Activated CD4-positive, alpha-beta T cell treated with anti-CD3 and anti-CD28 coated beads, Interleukin-10, Interleukin-2, amounts not matched to agents 100 ng/mL and 50 ng/mL, durations not matched to agents 16 hours and 8 hours (primary cell): ENCODE data around the gene ANKRD44.

Source experiments
- DNase-seq: peaks from one replicate; pipeline ENCODE4 v3.0.0-alpha.2; 2020

ANKRD44 gene

DNA sequence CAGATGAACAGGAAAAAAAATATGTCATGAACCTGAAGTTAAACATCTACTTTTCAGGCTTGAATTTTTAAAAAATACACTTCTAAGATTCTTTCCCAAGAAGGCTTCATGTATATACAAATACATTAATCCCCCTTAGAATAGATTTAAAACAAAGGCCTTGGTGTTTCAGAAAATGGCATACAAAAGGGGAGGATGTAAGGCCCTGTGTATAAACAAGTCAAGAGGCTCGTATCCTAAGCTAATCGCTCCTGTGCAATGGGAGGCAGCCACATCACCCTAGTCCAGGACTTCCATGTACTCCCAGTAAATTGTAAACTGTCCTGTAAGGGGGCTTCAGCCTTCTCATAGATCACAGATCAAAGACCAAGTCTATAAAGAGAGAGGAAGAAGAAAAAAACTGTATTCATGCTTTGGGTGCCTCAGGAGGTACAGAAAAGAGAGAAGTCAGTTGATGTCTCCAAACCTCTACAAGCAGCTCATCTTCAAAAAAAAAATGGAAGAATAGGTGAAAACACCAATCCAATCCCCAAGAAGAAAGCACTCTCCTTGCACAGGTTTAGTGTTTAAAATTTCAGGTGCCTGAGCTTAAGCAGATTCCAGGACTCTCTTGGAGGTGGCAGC is 53.9 kb downstream of the ANKRD44 start:
- DNase-seq = no peak

DNA sequence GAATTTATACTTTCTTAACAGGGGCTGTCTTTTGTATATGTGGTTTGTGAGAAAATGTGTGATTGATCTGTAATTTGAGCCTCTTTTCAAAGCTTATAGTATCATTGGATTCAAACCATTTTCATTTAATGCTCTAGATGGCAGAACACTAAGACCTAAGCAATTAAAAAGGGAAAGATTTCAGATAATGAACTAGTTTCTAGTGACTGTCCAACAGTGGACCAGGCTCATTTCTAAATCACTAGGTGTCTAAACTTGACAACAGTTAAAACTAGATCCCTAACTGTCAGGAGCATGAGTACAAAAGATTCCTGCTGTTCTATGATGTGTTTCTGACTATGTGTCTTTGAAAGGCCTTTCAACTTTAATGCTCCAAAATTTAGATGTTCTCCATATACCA is 54.6 kb downstream of the ANKRD44 start:
- DNase-seq = no peak

DNA sequence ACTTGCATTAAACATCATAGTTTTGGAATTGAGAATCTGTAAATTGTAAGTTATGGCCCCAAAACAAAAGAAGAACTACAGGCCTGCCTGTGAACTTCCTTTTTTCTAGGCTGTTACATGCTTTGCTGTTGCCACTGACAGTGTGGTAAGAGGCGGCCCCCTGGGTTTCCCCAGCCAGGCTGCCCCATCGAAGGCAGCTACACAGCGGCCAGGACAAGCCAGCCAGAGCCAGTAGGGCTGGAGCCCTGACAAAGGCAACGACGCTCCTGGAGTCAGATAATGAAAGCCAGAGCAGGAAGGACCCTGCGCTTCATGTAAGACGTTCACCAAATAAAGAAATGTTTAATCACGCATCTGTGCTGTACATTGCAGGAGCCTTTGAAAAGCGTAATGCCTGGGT is 55.0 kb downstream of the ANKRD44 start:
- DNase-seq = peak; percentile 89

DNA sequence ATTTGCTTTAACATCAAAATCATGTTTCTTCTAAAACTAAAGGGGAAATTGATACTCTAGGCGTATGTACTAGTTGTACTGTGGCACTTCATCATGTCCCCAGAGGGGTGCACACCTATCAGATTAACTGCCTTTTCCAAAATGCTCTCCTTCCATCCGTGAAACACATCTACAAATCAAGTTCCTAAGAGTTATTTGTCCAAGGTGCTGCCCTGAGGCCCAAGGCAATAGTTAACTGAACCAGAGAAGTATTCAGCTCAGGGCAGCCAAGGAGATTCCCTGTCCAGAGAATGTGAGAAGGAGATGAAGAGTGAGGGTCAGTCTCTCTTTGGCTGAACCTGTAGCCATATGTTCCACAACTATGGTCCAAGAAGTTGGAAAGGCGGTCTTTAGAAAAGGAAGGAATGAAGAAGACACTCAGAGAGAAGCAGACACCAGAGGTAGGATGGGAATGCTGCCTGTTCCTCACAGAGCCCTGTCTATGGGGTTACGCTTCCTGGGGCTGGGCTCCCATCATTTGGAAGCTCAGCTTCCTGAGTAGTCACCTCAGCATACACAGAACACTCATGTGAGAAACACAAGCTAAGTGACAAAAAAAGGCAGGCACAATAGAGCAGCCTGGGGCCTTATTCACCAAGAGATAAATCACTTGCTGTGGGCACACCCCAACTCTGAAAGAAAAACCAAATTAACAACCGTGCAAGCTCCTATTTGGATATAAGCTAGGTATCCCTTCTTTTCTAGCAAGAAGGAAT is 55.6 kb downstream of the ANKRD44 start:
- DNase-seq = peak; percentile 44

DNA sequence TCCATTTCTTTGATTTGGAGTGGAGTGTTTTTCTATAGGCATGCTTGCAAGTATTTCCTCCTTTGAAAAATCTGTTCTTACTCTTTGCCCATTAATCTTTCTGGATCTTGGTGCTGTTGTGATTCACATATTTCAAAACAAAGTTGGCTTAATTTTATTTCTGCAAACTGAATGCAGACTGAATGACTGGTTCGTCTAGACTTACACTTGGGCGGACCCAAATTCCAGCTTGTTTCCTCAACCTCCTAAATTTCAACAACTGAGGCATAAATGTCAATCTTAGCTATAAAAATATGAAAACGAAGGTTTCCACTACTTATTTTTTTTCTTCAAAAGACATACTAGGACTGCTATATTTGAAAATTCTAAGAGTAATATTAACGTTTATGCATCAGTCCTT is 59.0 kb downstream of the ANKRD44 start:
- no peak for DNase-seq

- DNase-seq = no peak
These were observed 59.4 kb downstream of the ANKRD44 start for GRCh38 chr2:197251163-197251562.

GRCh38 chr2:197250084-197250397 is 60.5 kb downstream of the ANKRD44 start:
- DNase-seq = no peak

GRCh38 chr2:197249381-197250083 is 61.0 kb downstream of the ANKRD44 start:
- no peak for DNase-seq

- DNase-seq = peak; percentile 47
These were observed 62.0 kb downstream of the ANKRD44 start for GRCh38 chr2:197248623-197249022.

DNA sequence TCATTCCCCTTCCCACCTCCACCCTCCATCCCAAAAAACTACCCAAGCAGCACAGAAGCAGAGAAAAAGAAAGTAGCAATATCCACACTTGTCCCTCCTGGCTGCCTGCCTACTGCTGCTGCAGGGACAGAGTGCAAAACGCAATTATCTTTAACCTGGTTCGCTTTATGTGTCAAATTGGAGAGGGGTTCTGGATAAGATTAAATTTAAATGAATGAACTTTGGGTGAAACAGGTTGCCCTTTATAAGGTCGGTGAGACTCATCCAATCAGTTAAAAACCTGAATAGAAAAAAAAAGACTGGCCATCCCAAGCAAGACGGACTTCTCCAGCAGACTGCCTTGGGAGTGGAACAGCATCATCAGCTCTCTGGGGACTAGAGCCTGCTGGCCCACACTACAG is 62.6 kb downstream of the ANKRD44 start:
- DNase-seq = no peak

GRCh38 chr2:197247083-197247482 is 63.5 kb downstream of the ANKRD44 start:
- no peak for DNase-seq

GRCh38 chr2:197245829-197246804 is 64.5 kb downstream of the ANKRD44 start:
- no peak for DNase-seq

DNA sequence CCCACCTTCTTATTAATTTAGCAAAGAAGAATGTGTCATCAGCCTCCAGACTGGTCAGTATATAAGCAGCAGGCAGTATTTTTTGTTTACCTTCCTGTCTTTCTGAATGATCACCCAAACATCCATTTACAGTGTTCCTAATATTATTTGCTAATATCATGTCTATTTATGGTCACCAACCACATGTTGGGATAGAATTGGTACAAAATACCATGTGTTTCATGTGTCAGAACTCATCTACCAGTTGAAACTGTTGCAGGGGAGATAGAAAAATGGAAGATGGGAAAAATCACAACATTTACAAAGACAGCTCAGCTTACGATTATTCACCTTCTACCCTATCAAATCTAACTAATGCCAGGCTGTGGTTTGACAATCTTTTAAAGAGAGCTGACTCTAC is 66.2 kb downstream of the ANKRD44 start:
- DNase-seq = no peak

DNA sequence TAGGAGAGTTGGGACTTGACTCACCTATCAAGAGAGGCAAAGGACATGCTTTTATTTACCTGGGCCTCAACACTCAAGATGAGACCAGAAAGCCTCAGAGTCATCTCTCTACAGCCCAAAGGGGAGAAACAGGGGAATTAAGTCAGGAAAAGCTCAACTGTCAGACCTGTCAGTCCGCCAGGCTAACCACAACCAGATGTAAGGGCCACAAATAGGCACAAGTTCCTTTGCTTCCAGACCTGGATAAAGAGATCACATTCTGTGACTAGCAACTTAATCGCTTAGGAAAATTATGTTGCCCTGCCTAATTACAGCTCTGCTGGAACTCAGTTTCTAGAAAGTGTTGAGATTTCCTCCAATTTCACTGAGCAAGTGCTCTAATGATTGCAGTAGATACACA is 67.9 kb downstream of the ANKRD44 start:
- DNase-seq = no peak

DNA sequence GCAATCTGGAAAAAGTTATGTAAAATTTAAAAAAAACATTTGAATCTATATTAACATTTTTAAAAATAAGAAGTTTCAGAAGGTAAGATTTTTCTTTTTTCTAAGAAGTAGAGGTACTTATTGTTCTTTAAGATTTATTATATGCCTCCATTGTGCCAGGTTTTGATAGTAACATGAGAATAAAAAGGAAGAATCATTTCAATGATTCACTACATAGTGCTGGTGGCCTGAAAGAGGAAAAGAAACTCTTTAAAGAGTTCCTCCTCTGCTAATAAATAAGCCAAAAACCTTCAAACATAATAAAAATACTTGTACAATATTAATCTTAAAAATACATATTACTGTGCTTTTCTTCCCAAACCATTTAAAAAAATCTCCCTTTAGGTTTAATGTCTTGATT is 69.0 kb downstream of the ANKRD44 start:
- DNase-seq = no peak

DNA sequence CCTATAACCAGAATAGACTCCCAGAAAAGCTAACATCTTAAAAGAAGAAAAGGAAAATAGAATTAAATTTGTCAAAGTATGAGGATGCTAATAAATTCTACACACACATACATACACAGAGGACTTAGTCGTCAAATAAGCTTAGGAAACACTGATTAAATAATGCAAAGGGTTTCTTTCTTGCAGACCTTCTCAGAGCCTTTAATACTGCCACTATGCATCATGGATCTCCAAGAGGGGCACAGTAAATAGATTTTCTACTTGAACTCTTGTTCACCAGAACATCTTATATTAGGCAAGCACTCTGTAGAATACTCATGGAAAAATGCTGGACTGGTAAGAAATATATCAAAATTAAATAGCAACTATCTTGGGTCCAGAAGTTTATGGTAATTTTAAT is 69.4 kb downstream of the ANKRD44 start:
- no peak for DNase-seq

DNA sequence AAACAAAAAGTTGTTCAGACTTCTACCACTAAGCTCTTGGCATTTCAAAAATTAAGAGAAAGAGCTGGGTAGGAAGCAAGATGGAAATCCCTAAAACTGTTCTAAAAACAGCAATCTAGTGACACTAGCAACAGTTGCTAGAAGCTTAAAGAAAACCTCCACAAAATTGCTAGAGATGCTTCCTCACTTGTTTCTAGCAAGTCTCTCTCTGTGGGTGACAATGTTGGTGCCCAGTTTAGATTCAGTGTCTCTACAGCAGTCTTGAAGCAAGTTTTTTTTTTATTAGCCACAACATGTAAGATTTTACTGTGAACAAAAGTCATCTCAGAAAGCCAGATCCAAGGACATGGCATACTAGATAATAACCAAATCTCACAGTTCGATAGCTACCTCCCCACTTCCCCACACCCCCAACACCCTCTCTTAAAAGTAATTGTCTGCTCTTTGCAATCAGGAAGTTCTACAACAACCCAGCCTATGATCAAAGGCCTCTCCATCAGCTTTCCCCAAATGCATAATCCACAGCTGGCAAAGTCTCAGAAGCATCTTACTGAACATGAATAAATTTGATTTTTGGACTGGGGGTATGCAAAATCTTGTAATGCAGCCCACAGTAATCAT is 70.0 kb downstream of the ANKRD44 start:
- peak; percentile 52 for DNase-seq

- peak; percentile 65 for DNase-seq
These were observed 70.6 kb downstream of the ANKRD44 start for GRCh38 chr2:197240018-197240417.

DNA sequence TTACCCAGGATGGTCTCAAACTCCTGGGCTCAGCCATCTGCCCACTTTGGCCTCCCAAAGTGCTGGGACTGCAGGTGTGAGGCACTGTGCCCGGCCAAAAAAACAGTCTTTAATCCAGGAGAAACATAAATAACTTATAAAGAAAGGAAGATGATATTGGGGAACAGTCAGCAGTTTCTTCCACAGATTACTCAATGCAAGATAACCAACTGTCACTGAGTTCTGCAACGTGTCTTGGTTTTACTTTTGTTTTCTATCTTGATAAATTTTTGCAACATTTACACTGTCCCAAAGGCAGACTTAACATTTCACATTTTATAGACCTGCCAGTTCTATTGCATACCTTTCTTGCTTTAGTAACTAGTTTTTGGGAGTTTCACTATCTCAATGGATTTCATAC is 71.1 kb downstream of the ANKRD44 start:
- peak; percentile 69 for DNase-seq

- DNase-seq = peak; percentile 78
These were observed 72.6 kb downstream of the ANKRD44 start for GRCh38 chr2:197238043-197238365.

- DNase-seq = no peak
These were observed 73.1 kb downstream of the ANKRD44 start for GRCh38 chr2:197237291-197238042.

DNA sequence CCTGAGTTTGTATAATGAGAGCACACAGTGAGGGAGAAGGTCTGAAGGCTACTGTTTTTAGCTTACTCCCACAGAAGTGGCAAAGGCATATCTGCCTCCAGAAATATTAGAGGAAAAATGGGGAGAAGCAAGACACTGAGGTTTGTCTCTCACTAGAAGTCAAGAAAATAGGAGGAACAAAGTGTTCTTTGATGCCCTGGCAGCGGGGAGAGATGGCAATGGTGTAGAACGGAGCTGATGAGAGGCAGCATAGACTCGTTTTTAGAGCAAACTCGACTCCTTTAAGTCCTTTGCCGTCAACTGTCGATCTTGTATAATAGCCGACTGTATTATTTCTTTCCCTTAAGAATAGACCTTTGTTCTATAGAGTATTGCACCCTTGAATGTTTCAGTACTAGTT is 73.8 kb downstream of the ANKRD44 start:
- DNase-seq = no peak
